ENCODE data around the gene TCERG1L. TPM values are rescaled to one million over a fixed set of nuclear protein-coding genes. Genes with fewer than 3 reads are reported as not detected.

The TCERG1L gene
- total RNA-seq, 1 experiment from 2014 or later, result not detected

GRCh38 chr10:131259535-131259934 lies 52.0 kb downstream of the TCERG1L start:
- no peaks in the 10 kb centered on the region for H3F3A ChIP-seq (ENCODE audit: insufficient read depth, low read depth)
- ChIA-PET POLR2A (ENCODE audit: unreplicated experiment) (no interaction called here), CTCF (no interaction called here)
- no peaks in the 10 kb centered on the region for H3K79me2 ChIP-seq (ENCODE audit: low read depth)
- intact Hi-C loops (cut with micrococcal nuclease; ENCODE audit: unreplicated experiment), result no loop called here
- no peak overlapping the region for H3K4me3 ChIP-seq
- no peaks in the 10 kb centered on the region for H3K9me3 ChIP-seq (ENCODE audit: insufficient read depth, low read depth)
- no peaks in the 10 kb centered on the region for H3K9me2 ChIP-seq (ENCODE audit: insufficient read depth)
- DNase-seq, result no peak
- H3K4me1 ChIP-seq (replicated peaks; ENCODE audit: insufficient read depth), result no peaks in the 10 kb centered on the region
- H3K27ac ChIP-seq, result no peak overlapping the region
- TF ChIP-seq CTCF (conservative IDR thresholded peaks at IDR 0.05), result no peak
- H3K36me3 ChIP-seq (ENCODE audit: low read depth), result no peaks in the 10 kb centered on the region
- BruUV-seq (replicated peaks), result no TSS peak
- H3K27me3 ChIP-seq (ENCODE audit: insufficient read depth, low read depth), result peaks cover 65% of the 10 kb centered on the region
- no peak overlapping the region for H3K4me2 ChIP-seq
- H4K20me1 ChIP-seq (ENCODE audit: insufficient read depth), result no peaks in the 10 kb centered on the region
- no peak overlapping the region for H2AFZ ChIP-seq

GRCh38 chr10:131258256-131258655 lies 53.3 kb downstream of the TCERG1L start:
- Histone ChIP-seq H3K79me2 (ENCODE audit: low read depth) (no peaks in the 10 kb centered on the region), H3K4me2 (no peak overlapping the region), H3K4me1 (replicated peaks; ENCODE audit: insufficient read depth) (no peaks in the 10 kb centered on the region), H3K36me3 (ENCODE audit: low read depth) (no peaks in the 10 kb centered on the region), H3K27me3 (ENCODE audit: insufficient read depth, low read depth) (peaks cover 64% of the 10 kb centered on the region), H3K9me3 (ENCODE audit: insufficient read depth, low read depth) (no peaks in the 10 kb centered on the region), H3K4me3 (no peak overlapping the region), H3K9me2 (ENCODE audit: insufficient read depth) (no peaks in the 10 kb centered on the region), H4K20me1 (ENCODE audit: insufficient read depth) (no peaks in the 10 kb centered on the region), H3F3A (ENCODE audit: insufficient read depth, low read depth) (no peaks in the 10 kb centered on the region), H2AFZ (no peak overlapping the region), H3K27ac (no peak overlapping the region)
- no peak for DNase-seq
- CTCF ChIA-PET, result no interaction called here
- POLR2A ChIA-PET (ENCODE audit: unreplicated experiment), result no interaction called here
- TF ChIP-seq CTCF (conservative IDR thresholded peaks at IDR 0.05) (no peak), EZH2 (IDR thresholded peaks at IDR 0.05; ENCODE audit: low read depth) (no peak)
- no TSS peak for BruUV-seq (replicated peaks)
- intact Hi-C loops (cut with micrococcal nuclease; ENCODE audit: unreplicated experiment), result no loop called here

DNA sequence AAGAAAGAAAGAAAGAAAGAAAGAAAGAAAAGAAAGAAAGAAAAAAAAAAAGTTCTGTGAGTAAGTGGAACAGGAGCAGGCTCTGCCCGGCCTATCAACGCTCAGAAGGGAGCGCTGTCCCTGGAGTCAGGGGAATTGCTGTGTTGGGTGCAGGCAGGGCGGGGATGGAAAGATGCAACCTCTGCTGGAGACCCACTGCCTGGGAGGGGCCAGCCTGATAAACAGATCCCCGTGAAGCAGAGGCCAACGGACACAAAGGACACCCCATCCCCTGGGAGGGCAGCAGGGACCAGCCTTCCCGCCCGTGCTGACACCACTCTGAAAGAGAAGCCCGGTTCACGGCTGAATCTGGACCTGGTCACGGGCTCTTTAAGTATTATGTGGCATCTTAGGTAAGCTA lies 54.5 kb downstream of the TCERG1L start:
- H3K27me3 ChIP-seq (ENCODE audit: insufficient read depth, low read depth), result peaks cover 67% of the 10 kb centered on the region
- H3K36me3 ChIP-seq (ENCODE audit: low read depth), result no peaks in the 10 kb centered on the region
- H3K4me1 ChIP-seq (replicated peaks; ENCODE audit: insufficient read depth), result no peaks in the 10 kb centered on the region
- H3K27ac ChIP-seq, result no peak overlapping the region
- H3K9me3 ChIP-seq (ENCODE audit: insufficient read depth, low read depth), result no peaks in the 10 kb centered on the region
- no peaks in the 10 kb centered on the region for H3K9me2 ChIP-seq (ENCODE audit: insufficient read depth)
- TF ChIP-seq EZH2 (IDR thresholded peaks at IDR 0.05; ENCODE audit: low read depth) (no peak), CTCF (conservative IDR thresholded peaks at IDR 0.05) (no peak)
- CTCF ChIA-PET, result no interaction called here
- no TSS peak for BruUV-seq (replicated peaks)
- intact Hi-C loops (cut with micrococcal nuclease; ENCODE audit: unreplicated experiment), result no loop called here
- H2AFZ ChIP-seq, result no peak overlapping the region
- no peak for DNase-seq
- no peak overlapping the region for H3K4me3 ChIP-seq
- H3F3A ChIP-seq (ENCODE audit: insufficient read depth, low read depth), result no peaks in the 10 kb centered on the region
- H3K79me2 ChIP-seq (ENCODE audit: low read depth), result no peaks in the 10 kb centered on the region
- POLR2A ChIA-PET (ENCODE audit: unreplicated experiment), result no interaction called here
- H3K4me2 ChIP-seq, result no peak overlapping the region
- H4K20me1 ChIP-seq (ENCODE audit: insufficient read depth), result no peaks in the 10 kb centered on the region

Measured in PC-9 (cell line).